ENCODE data around the gene KLHL28.

The KLHL28 gene

DNA sequence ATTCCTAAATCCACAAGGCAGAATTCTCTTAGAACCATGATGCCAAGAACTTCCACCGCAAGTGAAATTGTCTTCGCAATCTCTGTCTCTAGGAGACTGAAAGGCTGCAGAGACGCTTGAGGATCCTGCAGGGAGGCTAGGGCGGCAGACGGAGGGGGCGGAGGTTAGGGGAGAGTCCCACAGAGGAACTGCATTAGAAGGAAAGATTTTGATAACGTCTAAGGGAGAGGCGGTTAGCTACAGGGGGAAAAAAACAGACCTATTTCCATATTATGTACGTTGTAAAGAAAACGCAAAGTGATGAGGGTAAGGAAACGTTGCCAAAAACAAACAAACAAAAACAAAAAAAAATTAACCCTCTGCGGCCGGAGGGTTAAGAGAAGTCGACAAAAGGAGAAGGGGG is 595 bp downstream of the KLHL28 start:
- peak; percentile 5 for DNase-seq (ENCODE audit: extremely low spot score, insufficient read length, low read depth)
- FAIRE-seq: peak; percentile 87

DNA sequence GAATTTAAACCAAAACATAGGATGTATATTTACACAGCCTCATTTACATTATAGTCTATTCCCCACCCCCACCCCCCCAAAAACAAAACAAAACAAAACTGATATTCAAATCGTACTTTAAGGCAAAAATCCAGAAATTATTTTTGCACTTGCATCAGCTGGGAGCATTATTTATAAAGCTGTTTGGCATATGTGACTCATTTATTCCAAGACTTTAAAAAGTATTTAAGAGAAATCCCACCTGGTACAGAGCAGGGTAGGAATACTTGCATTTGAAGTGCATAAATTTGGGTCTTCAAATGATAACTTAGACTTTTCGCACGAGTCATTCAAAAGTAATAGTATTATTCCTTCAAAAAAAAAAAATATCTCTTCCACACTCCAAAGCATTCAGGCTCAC is 1.1 kb downstream of the KLHL28 start:
- FAIRE-seq (no peak), DNase-seq (ENCODE audit: extremely low spot score, insufficient read length, low read depth) (no peak)

- FAIRE-seq: no peak
- DNase-seq (ENCODE audit: extremely low spot score, insufficient read length, low read depth): no peak
These were observed 1.6 kb downstream of the KLHL28 start for GRCh38 chr14:44960146-44960545.

- no peak for DNase-seq (ENCODE audit: extremely low spot score, insufficient read length, low read depth)
- FAIRE-seq: no peak
These were observed 2.2 kb downstream of the KLHL28 start for GRCh38 chr14:44959538-44959937.

GRCh38 chr14:44956866-44957265 is 4.9 kb downstream of the KLHL28 start:
- no peak for DNase-seq (ENCODE audit: extremely low spot score, insufficient read length, low read depth)
- no peak for FAIRE-seq

DNA sequence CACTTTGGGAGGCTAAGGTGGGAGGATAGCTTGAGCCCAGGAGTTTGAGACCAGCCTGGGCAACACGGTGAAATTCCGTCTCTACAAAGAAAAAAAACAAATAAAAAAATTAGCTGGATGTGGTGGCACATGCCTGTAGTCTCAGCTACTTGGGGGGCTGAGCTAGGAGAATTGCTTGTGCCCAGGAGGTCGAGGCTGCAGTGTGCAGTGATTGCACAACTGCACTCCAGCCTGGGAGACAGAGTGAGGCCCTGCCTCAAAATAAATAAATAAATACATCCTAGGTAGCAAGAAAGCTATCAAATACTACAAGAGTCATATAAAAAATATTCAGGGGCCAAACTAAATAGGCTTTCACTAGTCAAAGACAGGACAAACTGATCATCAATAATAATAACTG is 6.2 kb downstream of the KLHL28 start:
- DNase-seq (ENCODE audit: extremely low spot score, insufficient read length, low read depth) (no peak), FAIRE-seq (no peak)

- FAIRE-seq: peak; percentile 35
- no peak for DNase-seq (ENCODE audit: extremely low spot score, insufficient read length, low read depth)
These were observed 7.0 kb downstream of the KLHL28 start for GRCh38 chr14:44954750-44955149.

DNA sequence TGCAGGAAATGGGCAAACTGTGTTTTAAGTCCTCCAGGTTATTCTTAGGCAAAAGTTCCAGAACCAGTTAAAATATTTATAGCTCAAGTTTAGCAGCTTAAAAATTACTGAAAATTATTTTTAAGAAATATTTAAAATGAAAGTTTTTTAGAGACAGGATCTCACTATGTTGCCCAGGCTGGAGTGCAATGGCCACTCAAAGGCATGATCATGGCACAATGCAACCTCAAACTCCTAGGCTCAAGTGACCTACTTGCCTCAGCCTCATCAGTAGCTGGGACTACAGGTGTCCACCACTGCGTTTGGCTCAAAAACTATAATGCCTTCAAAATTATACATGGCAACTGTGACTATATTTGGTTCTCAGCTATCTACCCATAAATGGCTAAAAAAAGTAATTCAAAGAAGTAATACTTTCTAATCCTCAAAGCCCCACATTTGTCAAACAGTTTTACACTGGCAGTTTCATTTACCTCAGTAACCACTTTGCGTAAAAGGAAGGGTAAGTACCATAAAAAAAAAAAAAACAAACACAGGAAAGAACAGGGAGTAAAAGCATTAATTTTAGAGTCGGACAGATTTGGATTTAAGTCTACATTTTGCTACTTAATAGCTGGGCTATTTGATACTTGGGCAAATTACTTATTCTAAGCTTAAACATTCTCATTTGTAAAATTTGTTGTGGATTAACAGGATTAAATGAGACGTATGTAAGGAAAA is 9.2 kb downstream of the KLHL28 start:
- DNase-seq (ENCODE audit: extremely low spot score, insufficient read length, low read depth): no peak
- FAIRE-seq: peak; percentile 29

DNA sequence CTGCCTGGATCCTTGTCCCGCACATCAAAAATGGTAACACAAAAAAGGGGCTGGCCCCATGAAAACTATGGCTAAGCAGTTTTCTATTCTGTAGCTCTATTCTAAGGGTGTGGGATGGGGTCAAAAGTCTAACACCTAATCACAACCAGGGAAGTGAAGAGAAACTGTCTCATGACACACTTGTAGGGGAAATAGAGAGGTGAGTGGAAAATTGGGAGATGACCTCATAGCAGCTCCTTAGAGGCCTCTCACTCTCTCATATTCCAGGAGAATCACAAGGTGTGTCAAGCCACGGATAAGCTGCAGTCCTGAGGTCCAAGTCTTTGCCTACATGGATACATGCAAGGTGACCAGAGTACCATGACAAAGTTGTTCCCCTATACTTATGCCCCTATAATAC is 10.7 kb downstream of the KLHL28 start:
- FAIRE-seq (no peak), DNase-seq (ENCODE audit: extremely low spot score, insufficient read length, low read depth) (no peak)

DNA sequence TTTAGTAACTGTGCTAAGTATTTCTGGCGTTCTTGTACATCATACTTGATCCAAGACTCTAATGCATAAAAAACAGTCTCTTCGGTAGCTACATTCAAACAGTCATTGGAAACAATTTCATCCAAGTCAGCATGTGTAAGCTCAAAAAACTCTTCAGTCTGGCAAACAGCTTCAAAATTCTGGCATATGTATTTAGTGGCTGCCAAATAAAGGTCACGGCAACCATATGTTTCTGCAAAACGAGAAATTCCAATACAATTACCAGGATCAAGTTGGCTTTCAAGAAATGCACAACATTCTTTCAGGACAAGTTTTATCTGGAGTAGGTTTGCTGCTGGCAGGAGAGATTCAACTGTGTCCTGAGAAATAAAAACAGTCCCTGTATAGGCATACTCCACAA is 16.5 kb downstream of the KLHL28 start:
- FAIRE-seq (no peak), DNase-seq (ENCODE audit: extremely low spot score, insufficient read length, low read depth) (no peak)

- no peak for DNase-seq (ENCODE audit: extremely low spot score, insufficient read length, low read depth)
- FAIRE-seq: no peak
These were observed 17.6 kb downstream of the KLHL28 start for GRCh38 chr14:44944107-44944506.

DNA sequence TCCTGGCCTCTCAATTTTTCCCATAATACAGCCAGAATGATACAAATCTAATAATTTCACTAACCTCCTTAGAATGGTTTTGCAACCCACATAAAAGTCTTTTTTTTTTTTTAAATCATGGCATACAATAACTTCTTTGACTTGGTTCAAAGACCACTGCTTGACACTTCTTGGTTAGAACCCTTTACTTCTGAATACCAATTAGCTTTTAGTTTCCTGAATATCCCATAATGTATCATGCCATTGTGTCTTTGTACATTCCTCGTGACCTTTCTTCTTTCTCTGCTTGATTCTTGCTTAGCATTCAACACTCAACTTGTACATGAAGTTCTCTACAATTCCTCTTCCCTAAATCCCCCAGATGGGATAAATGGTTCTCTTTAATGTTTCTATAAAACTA is 19.3 kb downstream of the KLHL28 start:
- FAIRE-seq (no peak), DNase-seq (ENCODE audit: extremely low spot score, insufficient read length, low read depth) (no peak)

GRCh38 chr14:44941591-44941990 is 20.2 kb downstream of the KLHL28 start:
- DNase-seq (ENCODE audit: extremely low spot score, insufficient read length, low read depth): no peak
- FAIRE-seq: no peak

GRCh38 chr14:44940944-44941343 is 20.8 kb downstream of the KLHL28 start:
- FAIRE-seq: no peak
- no peak for DNase-seq (ENCODE audit: extremely low spot score, insufficient read length, low read depth)

GRCh38 chr14:44940211-44940610 is 21.5 kb downstream of the KLHL28 start:
- no peak for FAIRE-seq
- DNase-seq (ENCODE audit: extremely low spot score, insufficient read length, low read depth): no peak

DNA sequence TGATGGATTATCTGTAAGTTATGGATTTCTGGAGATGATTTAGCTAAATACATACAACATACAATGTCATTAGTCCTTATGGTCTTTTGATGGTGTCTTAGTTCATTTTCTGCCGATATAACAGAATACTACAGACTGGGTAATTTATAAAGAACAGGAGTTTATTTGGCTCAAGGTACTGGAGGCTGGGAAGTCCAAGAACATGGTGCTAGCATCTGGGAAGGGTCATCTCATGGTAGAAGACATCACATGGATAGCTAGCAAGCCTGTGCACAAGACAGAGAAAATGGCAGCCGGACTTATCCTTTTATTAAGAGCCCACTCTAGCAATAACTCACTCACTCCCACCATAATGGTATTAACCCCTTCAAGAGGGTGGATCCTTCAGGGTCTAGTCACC is 24.2 kb downstream of the KLHL28 start:
- FAIRE-seq (no peak), DNase-seq (ENCODE audit: extremely low spot score, insufficient read length, low read depth) (no peak)

DNA sequence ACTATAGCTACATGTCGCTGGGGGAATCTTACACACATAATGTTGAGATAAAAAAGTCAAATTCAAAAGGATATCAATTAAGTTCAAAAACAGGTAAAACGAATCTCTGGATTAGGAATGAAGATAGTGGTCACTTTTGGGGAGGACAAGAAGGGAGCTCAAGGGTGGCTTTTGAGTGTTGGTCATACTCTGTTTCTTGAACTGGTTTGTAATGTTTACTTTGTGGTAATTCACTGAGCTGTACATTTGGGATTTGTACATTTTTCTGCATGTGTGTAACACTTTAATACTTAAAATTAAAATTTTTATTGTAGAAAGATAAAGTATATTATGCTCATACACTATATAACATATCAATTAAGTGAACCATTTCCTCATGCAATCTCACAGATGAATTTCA is 26.6 kb downstream of the KLHL28 start:
- FAIRE-seq (no peak), DNase-seq (ENCODE audit: extremely low spot score, insufficient read length, low read depth) (no peak)

GRCh38 chr14:44928793-44929192 is 33.0 kb downstream of the KLHL28 start:
- no peak for DNase-seq (ENCODE audit: extremely low spot score, insufficient read length, low read depth)
- no peak for FAIRE-seq

DNA sequence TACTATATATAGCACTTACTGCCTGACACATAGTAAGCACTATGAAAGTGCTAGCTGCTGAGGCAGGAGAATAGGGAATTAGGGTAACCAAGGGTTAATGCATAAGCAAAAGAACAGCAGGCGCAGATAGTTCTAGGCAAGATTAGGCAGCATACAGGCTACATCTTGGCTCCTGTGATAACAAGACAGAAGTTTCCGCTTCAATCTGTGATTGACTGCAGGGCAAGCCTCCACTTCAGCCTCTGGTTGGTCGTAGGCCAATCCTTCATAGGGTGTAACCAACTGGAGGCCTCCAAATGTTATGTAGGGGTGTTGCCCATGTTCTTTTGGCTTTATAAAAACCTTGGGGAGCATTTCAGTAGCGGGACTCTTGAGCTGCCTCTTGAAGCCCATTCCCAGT is 46.9 kb downstream of the KLHL28 start:
- FAIRE-seq: no peak
- no peak for DNase-seq (ENCODE audit: extremely low spot score, insufficient read length, low read depth)

GRCh38 chr14:44912041-44912869 is 49.5 kb downstream of the KLHL28 start:
- FAIRE-seq (no peak), DNase-seq (ENCODE audit: extremely low spot score, insufficient read length, low read depth) (no peak)

- FAIRE-seq (no peak), DNase-seq (ENCODE audit: extremely low spot score, insufficient read length, low read depth) (no peak)
These were observed 50.9 kb downstream of the KLHL28 start for GRCh38 chr14:44910821-44911220.

DNA sequence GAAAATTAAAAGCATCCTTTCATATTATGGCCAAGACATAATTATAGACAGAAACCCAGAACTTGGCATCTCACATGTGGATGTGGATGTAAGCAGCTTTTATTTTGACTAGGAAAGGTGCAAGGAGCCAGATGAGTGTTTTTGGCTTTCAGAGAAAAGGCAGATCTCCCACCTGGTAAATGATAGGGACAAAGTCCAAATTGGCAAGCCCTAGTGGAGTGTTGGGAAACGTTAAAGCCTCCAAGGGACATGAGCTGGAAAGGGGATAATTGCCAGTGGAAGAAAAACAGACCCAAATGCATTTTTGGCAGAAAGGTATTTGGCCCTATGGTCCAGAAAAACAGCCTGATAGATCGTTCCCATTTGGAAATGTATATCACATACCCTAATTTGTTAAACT is 60.1 kb downstream of the KLHL28 start:
- FAIRE-seq (no peak), DNase-seq (ENCODE audit: extremely low spot score, insufficient read length, low read depth) (no peak)
